RWPE1 (cell line): Measurements from ENCODE around the gene EFHC2.
A peak's percentile ranks its signal among the peaks of the same experiment; 100 is the strongest.

ENCODE experiments used
- CTCF ChIA-PET: fragments of 350-600 bp; sonication (Branson Sonifier 250); formaldehyde crosslinking; extraction: SDS; loops from one replicate; lab custom pipeline; 2021; lab: Yijun Ruan, JAX
- POLR2A ChIA-PET: fragments of 400-600 bp; formaldehyde crosslinking; extraction: SDS; loops from one replicate; lab custom pipeline; 2020; ENCODE audit warnings: antibody characterized with exemption; ENCODE audit not compliant: low non-redundant PET; lab: Yijun Ruan, JAX
- DNase-seq: peaks from one replicate; pipeline ENCODE4 v3.0.0; 2012; ENCODE audit warnings: low spot score
- H3K27ac ChIP-seq: fragments of 450-650 bp; 2 replicates; pipeline ENCODE4 v1.5.1; 2017
- TF ChIP-seq, protein P1 (sequence below): fragments of 450-650 bp; conservative IDR thresholded peaks from 2 replicates; pipeline ENCODE4 v1.5.1; 2017; ENCODE audit warnings: low read depth, mild to moderate bottlenecking

The EFHC2 gene

GRCh38 chrX:44306356-44306755, 37.1 kb downstream of the EFHC2 start:
- DNase-seq, result peak; percentile 54
- peak overlapping the region; percentile 56; the same call in 1 of the 2 replicates for H3K27ac ChIP-seq
- ChIA-PET CTCF (no interaction called here), POLR2A (no interaction called here)
- TF ChIP-seq, protein P1, sequence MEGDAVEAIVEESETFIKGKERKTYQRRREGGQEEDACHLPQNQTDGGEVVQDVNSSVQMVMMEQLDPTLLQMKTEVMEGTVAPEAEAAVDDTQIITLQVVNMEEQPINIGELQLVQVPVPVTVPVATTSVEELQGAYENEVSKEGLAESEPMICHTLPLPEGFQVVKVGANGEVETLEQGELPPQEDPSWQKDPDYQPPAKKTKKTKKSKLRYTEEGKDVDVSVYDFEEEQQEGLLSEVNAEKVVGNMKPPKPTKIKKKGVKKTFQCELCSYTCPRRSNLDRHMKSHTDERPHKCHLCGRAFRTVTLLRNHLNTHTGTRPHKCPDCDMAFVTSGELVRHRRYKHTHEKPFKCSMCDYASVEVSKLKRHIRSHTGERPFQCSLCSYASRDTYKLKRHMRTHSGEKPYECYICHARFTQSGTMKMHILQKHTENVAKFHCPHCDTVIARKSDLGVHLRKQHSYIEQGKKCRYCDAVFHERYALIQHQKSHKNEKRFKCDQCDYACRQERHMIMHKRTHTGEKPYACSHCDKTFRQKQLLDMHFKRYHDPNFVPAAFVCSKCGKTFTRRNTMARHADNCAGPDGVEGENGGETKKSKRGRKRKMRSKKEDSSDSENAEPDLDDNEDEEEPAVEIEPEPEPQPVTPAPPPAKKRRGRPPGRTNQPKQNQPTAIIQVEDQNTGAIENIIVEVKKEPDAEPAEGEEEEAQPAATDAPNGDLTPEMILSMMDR, result no peak

GRCh38 chrX:44305921-44306320, 37.6 kb downstream of the EFHC2 start:
- no peak for DNase-seq
- peak overlapping the region; percentile 56 for H3K27ac ChIP-seq
- ChIA-PET CTCF (no interaction called here), POLR2A (no interaction called here)
- TF ChIP-seq, protein P1, result no peak

GRCh38 chrX:44303119-44303518, 40.4 kb downstream of the EFHC2 start:
- POLR2A ChIA-PET, result no interaction called here

GRCh38 chrX:44299177-44299576, 44.3 kb downstream of the EFHC2 start:
- CTCF ChIA-PET, result no interaction called here
- POLR2A ChIA-PET, result no interaction called here
- no peak for DNase-seq
- TF ChIP-seq, protein P1, result no peak
- no peak overlapping the region for H3K27ac ChIP-seq

More at GRCh38 chrX:44303119-44303518, 40.4 kb downstream of the EFHC2 start:
- CTCF ChIA-PET, result interaction anchor here (0.5 kb wide), 1 partner anchor 10 kb away, joined by 4 read pairs; no protein-coding TSS in a partner anchor
- no peak for DNase-seq
- TF ChIP-seq, protein P1, result no peak
- H3K27ac ChIP-seq, result no peak overlapping the region

GRCh38 chrX:44291468-44292092, 51.9 kb downstream of the EFHC2 start:
- TF ChIP-seq, protein P1, result no peak
- POLR2A ChIA-PET, result no interaction called here
- no peak overlapping the region for H3K27ac ChIP-seq
- CTCF ChIA-PET, result no interaction called here
- DNase-seq, result no peak

- no peak for DNase-seq
- POLR2A ChIA-PET, result no interaction called here
- H3K27ac ChIP-seq, result no peak overlapping the region
- TF ChIP-seq, protein P1, result no peak
- CTCF ChIA-PET, result no interaction called here
Measured at GRCh38 chrX:44290718-44291117, 52.8 kb downstream of the EFHC2 start.
